ENCODE measurements around the gene CREG2. TPM values are rescaled to one million over a fixed set of nuclear protein-coding genes. Genes with fewer than 3 reads are reported as not detected.

Gene CREG2
- total and polyA plus RNA-seq, 2 donors (not counting 1 experiment from before 2014, with no cell fraction given): 0.10 TPM; not detected in 1

DNA sequence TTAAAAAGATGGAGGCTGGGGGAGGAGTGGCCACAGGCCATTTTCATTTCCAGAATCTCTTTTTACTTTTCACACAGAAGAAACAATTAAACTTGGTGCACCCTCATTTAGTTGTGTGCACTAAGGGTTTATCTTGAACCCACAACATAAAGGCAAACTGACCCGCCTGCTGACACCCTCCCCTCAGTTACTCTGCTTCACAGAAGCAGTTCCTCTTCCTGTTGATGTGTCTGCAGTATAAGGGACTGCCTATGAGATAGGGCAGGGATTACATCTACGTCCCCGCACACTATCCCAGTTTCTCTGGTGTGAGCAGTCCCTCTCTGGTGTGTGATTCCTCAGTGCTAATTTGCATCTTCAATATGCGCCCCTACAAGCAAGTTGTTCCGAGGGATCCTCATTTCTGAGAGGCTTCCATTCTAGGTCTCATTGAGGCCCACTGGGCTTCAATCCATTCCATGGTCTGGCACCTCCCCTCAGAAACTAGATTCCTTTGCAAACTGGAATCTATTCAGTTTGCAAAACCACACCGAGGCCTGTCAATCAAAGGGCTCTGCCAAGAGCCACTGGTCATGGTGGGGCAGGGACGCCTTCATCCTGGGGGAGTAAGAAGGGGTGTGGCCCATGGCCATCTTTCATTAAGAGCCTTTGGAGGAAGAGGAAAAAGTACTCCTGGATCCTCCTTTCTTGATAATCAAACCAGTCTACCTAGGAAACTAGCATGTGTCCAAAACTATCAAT lies 12.3 kb downstream of the CREG2 start:
- Histone ChIP-seq H2AFZ (ENCODE audit: insufficient read depth, low read depth, low read length, poor library complexity, severe bottlenecking) (no peak overlapping the region), H3K27ac (ENCODE audit: low read length in 2 of 2) (no peak overlapping the region), H3K4me3 (ENCODE audit: control extremely low read depth in 1 of 5, extremely low read depth in 1 of 5, insufficient read depth in 1 of 5, low read depth in 2 of 5, low read length in 4 of 5) (no peak overlapping the region), H4K20me1 (ENCODE audit: control insufficient read depth, insufficient read depth, low read length, poor library complexity, severe bottlenecking) (no peaks in the 10 kb centered on the region), H3K4me2 (replicated peaks; ENCODE audit: low read depth, low read length, poor library complexity, severe bottlenecking) (no peak overlapping the region), H3K36me3 (replicated peaks in 1 of 2; ENCODE audit: control extremely low read depth in 1 of 2, control insufficient read depth in 1 of 2, extremely low read depth in 1 of 2, insufficient read depth in 2 of 2, low read length in 1 of 2) (no peaks in the 10 kb centered on the region), H3K9me3 (ENCODE audit: control extremely low read depth in 1 of 3, control insufficient read depth in 2 of 3, insufficient read depth in 1 of 3, low read length in 2 of 3) (peaks cover 6 to 12% (median 6%) of the 10 kb centered on the region in 3 donors), H3K4me1 (ENCODE audit: control insufficient read depth in 2 of 2, insufficient read depth in 2 of 2, low read length in 2 of 2) (no peaks in the 10 kb centered on the region), H3K79me2 (ENCODE audit: control insufficient read depth, insufficient read depth, low read length) (no peaks in the 10 kb centered on the region), H3K27me3 (replicated peaks in 1 of 4; ENCODE audit: control extremely low read depth in 1 of 4, control insufficient read depth in 3 of 4, insufficient read depth in 4 of 4, low read length in 3 of 4) (no peaks in the 10 kb centered on the region), H3K9ac (ENCODE audit: low read length) (no peak overlapping the region)
- no peak overlapping the region for H3K4me3 Mint-ChIP-seq
- H3K27me3 Mint-ChIP-seq: peaks cover 6% of the 10 kb centered on the region
- H3K27ac Mint-ChIP-seq: no peak overlapping the region
- TF ChIP-seq EZH2 (IDR thresholded peaks at IDR 0.05; ENCODE audit: borderline replicate concordance, insufficient read depth, low read depth, low read length, poor library complexity, severe bottlenecking): no peak
- TF ChIP-seq, protein P1, sequence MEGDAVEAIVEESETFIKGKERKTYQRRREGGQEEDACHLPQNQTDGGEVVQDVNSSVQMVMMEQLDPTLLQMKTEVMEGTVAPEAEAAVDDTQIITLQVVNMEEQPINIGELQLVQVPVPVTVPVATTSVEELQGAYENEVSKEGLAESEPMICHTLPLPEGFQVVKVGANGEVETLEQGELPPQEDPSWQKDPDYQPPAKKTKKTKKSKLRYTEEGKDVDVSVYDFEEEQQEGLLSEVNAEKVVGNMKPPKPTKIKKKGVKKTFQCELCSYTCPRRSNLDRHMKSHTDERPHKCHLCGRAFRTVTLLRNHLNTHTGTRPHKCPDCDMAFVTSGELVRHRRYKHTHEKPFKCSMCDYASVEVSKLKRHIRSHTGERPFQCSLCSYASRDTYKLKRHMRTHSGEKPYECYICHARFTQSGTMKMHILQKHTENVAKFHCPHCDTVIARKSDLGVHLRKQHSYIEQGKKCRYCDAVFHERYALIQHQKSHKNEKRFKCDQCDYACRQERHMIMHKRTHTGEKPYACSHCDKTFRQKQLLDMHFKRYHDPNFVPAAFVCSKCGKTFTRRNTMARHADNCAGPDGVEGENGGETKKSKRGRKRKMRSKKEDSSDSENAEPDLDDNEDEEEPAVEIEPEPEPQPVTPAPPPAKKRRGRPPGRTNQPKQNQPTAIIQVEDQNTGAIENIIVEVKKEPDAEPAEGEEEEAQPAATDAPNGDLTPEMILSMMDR (IDR thresholded peaks at IDR 0.05): no peak
- POLR2A ChIA-PET: no interaction called here
- ATAC-seq (ENCODE audit: low read depth) (no peak), DNase-seq (no peak)
- WGBS (ENCODE audit: insufficient coverage): 84% methylated on average over 4 of the region's 7 CpGs
- no peaks in the 10 kb centered on the region for H3K4me1 Mint-ChIP-seq
- intact Hi-C loops (cut with micrococcal nuclease): no loop called here
- CTCF ChIA-PET: no interaction called here
- H3K9me3 Mint-ChIP-seq (ENCODE audit: insufficient read depth): peaks cover 4% of the 10 kb centered on the region

DNA sequence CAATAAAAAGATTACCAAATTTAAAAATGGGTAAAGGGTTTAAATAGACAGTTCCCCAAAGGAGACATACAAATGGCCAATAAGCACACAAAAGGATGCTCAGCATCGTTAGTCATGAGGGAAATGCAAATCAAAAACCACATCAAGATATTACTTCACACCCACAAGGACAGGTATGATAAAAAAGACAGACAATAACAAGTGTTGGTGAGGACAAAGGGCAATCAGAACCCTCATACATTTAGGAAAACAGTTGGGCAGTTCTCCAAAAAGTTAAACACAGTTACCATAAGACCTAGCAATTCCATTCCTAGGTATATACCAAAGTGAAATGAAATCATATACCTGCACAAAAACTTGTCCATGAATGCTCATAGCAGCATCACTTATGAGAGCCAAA lies 14.5 kb downstream of the CREG2 start:
- no peak for ATAC-seq (ENCODE audit: low read depth)
- no peak overlapping the region for H3K27ac Mint-ChIP-seq
- CTCF ChIA-PET: interaction anchor here (0.7 to 2.0 kb wide), 2 partner anchors 11 to 14 kb away, joined by 3 to 7 read pairs; no protein-coding TSS in a partner anchor

More for the DNA sequence above, 14.5 kb downstream of the CREG2 start:
- Histone ChIP-seq H2AFZ (ENCODE audit: insufficient read depth, low read depth, low read length, poor library complexity, severe bottlenecking) (no peak overlapping the region), H3K79me2 (ENCODE audit: control insufficient read depth, insufficient read depth, low read length) (no peaks in the 10 kb centered on the region), H3K9me3 (ENCODE audit: control extremely low read depth in 1 of 3, control insufficient read depth in 2 of 3, insufficient read depth in 1 of 3, low read length in 2 of 3) (peaks cover 6 to 12% (median 6%) of the 10 kb centered on the region in 3 donors), H3K36me3 (replicated peaks in 1 of 2; ENCODE audit: control extremely low read depth in 1 of 2, control insufficient read depth in 1 of 2, extremely low read depth in 1 of 2, insufficient read depth in 2 of 2, low read length in 1 of 2) (no peaks in the 10 kb centered on the region), H3K27ac (ENCODE audit: low read length in 2 of 2) (no peak overlapping the region), H3K4me2 (replicated peaks; ENCODE audit: low read depth, low read length, poor library complexity, severe bottlenecking) (no peak overlapping the region), H3K4me1 (ENCODE audit: control insufficient read depth in 2 of 2, insufficient read depth in 2 of 2, low read length in 2 of 2) (no peaks in the 10 kb centered on the region), H3K27me3 (replicated peaks in 1 of 4; ENCODE audit: control extremely low read depth in 1 of 4, control insufficient read depth in 3 of 4, insufficient read depth in 4 of 4, low read length in 3 of 4) (no peaks in the 10 kb centered on the region), H3K9ac (ENCODE audit: low read length) (no peak overlapping the region), H4K20me1 (ENCODE audit: control insufficient read depth, insufficient read depth, low read length, poor library complexity, severe bottlenecking) (no peaks in the 10 kb centered on the region), H3K4me3 (ENCODE audit: control extremely low read depth in 1 of 5, extremely low read depth in 1 of 5, insufficient read depth in 1 of 5, low read depth in 2 of 5, low read length in 4 of 5) (no peak overlapping the region)
- peaks cover 4% of the 10 kb centered on the region for H3K9me3 Mint-ChIP-seq (ENCODE audit: insufficient read depth)
- intact Hi-C loops (cut with micrococcal nuclease): no loop called here
- no peak overlapping the region for H3K4me3 Mint-ChIP-seq
- no peak for TF ChIP-seq EZH2 (IDR thresholded peaks at IDR 0.05; ENCODE audit: borderline replicate concordance, insufficient read depth, low read depth, low read length, poor library complexity, severe bottlenecking)
- TF ChIP-seq, protein P1 (IDR thresholded peaks at IDR 0.05): no peak
- WGBS (ENCODE audit: insufficient coverage): no CpG with 5 or more reads among the region's 1 CpG
- POLR2A ChIA-PET: no interaction called here
- H3K4me1 Mint-ChIP-seq: no peaks in the 10 kb centered on the region
- no peak for DNase-seq
- H3K27me3 Mint-ChIP-seq: peaks cover 4% of the 10 kb centered on the region

Measured in B cell (primary cell).